ENCODE measurements around the gene KLF17.

DNA sequence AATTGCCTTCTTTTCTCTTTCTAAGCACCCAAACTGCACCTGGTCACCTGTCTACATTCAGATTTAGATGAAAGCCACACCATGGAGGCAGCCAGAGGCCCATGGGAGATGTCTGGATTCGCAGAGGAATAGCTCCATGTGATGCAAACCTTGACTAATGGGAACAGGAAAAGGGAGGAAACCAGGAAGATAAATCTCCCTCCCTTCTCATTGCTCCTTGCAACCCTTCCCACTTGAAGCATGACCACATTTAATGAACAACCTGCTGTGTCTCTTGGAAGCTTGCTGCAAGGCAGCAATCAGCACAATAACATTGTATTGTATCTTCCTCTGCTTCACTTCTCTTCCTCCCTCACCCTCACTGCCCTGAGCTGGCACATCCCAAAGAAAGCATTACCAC, 42.6 kb upstream of the KLF17 start:
- TF ChIP-seq, protein P1, sequence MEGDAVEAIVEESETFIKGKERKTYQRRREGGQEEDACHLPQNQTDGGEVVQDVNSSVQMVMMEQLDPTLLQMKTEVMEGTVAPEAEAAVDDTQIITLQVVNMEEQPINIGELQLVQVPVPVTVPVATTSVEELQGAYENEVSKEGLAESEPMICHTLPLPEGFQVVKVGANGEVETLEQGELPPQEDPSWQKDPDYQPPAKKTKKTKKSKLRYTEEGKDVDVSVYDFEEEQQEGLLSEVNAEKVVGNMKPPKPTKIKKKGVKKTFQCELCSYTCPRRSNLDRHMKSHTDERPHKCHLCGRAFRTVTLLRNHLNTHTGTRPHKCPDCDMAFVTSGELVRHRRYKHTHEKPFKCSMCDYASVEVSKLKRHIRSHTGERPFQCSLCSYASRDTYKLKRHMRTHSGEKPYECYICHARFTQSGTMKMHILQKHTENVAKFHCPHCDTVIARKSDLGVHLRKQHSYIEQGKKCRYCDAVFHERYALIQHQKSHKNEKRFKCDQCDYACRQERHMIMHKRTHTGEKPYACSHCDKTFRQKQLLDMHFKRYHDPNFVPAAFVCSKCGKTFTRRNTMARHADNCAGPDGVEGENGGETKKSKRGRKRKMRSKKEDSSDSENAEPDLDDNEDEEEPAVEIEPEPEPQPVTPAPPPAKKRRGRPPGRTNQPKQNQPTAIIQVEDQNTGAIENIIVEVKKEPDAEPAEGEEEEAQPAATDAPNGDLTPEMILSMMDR (conservative IDR thresholded peaks at IDR 0.05; ENCODE audit: low read length) = no peak
- no peak for TF ChIP-seq EZH2phosphoT487 (IDR thresholded peaks at IDR 0.05; ENCODE audit: borderline replicate concordance, low read depth, low read length)

Measured in OCI-LY7 (cell line).